Prostate gland (tissue), 2 donors: ENCODE measurements around the gene KRT73.

Source experiments
- POLR2A ChIP-seq: fragments of 450-650 bp; IDR thresholded peaks from one replicate; pipeline ENCODE4 v1.6.1; 2016; ENCODE audit warnings: antibody characterized with exemption, mild to moderate bottlenecking
- TF ChIP-seq, protein P1 (sequence below), 4 experiments: fragments of 200-600 bp in 2 of 4; fragments of 450-650 bp in 2 of 4; sonication (generic) in 2 of 4; IDR thresholded peaks; 1 replicate in 3 of 4; 2 replicates in 1 of 4; pipeline ENCODE4 v1.5.1; 2016 to 2019; ENCODE audit warnings: antibody characterized with exemption in 4 of 4, mild to moderate bottlenecking in 2 of 4, moderate library complexity in 2 of 4

- TF ChIP-seq POLR2A = no peak
- TF ChIP-seq, protein P1, sequence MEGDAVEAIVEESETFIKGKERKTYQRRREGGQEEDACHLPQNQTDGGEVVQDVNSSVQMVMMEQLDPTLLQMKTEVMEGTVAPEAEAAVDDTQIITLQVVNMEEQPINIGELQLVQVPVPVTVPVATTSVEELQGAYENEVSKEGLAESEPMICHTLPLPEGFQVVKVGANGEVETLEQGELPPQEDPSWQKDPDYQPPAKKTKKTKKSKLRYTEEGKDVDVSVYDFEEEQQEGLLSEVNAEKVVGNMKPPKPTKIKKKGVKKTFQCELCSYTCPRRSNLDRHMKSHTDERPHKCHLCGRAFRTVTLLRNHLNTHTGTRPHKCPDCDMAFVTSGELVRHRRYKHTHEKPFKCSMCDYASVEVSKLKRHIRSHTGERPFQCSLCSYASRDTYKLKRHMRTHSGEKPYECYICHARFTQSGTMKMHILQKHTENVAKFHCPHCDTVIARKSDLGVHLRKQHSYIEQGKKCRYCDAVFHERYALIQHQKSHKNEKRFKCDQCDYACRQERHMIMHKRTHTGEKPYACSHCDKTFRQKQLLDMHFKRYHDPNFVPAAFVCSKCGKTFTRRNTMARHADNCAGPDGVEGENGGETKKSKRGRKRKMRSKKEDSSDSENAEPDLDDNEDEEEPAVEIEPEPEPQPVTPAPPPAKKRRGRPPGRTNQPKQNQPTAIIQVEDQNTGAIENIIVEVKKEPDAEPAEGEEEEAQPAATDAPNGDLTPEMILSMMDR (IDR thresholded peaks at IDR 0.05) = no peak
These were observed 3.0 kb downstream of the KRT73 start for GRCh38 chr12:52615208-52615868.
